C4-2B (cell line): Measurements from ENCODE around the gene UAP1L1.
"Not testable (repeated sequence)": the region's sequence is repeated elsewhere in the genome, so short reads cannot be mapped to it uniquely, and the experiment has no call there.

Source experiments
- ZFX ChIP-seq: fragments of 450-650 bp; IDR thresholded peaks from 2 replicates; pipeline ENCODE4 v1.6.1; 2017
- TF ChIP-seq, protein P1 (sequence below): fragments of 450-650 bp; conservative IDR thresholded peaks from 2 replicates; pipeline ENCODE4 v1.5.1; 2017; ENCODE audit warnings: mild to moderate bottlenecking

DNA sequence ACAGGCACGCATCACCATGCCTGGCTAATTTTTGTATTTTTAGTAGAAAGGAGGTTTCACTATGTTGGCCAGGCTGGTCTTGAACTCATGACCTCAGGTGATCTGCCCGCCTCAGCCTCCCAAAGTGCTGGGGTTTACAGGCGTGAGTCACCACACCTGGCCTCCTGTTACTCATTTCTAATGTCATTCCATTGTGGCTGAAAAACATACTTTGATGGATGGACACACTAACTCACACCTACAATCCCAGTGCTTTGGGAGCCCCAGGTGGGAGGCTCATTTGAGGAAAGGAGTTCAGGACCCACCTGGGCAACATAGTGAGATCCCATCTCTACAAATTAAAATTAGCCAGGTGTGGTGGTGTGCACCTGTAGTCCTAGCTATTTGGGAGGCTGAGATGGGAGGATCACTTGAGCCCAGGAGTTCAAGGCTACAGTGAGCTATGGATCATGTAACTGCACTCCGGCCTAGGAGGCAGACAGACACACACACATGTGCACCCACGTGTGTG, 46.7 kb downstream of the UAP1L1 start:
- TF ChIP-seq, protein P1, sequence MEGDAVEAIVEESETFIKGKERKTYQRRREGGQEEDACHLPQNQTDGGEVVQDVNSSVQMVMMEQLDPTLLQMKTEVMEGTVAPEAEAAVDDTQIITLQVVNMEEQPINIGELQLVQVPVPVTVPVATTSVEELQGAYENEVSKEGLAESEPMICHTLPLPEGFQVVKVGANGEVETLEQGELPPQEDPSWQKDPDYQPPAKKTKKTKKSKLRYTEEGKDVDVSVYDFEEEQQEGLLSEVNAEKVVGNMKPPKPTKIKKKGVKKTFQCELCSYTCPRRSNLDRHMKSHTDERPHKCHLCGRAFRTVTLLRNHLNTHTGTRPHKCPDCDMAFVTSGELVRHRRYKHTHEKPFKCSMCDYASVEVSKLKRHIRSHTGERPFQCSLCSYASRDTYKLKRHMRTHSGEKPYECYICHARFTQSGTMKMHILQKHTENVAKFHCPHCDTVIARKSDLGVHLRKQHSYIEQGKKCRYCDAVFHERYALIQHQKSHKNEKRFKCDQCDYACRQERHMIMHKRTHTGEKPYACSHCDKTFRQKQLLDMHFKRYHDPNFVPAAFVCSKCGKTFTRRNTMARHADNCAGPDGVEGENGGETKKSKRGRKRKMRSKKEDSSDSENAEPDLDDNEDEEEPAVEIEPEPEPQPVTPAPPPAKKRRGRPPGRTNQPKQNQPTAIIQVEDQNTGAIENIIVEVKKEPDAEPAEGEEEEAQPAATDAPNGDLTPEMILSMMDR: not testable (repeated sequence)
- TF ChIP-seq ZFX: not testable (repeated sequence)
